GM12874 (cell line): ENCODE measurements around the gene TMEM30A.

Experiments used
- CTCF ChIP-seq: IDR thresholded peaks from 2 replicates; pipeline ENCODE4 v1.5.1; 2011; ENCODE audit warnings: low read depth, mild to moderate bottlenecking, control low read depth, low read length, moderate library complexity; ENCODE audit not compliant: insufficient read depth

TMEM30A gene

GRCh38 chr6:75222261-75222660 lies 62.3 kb downstream of the TMEM30A start:
- no peak for TF ChIP-seq CTCF

GRCh38 chr6:75221116-75221515 lies 63.5 kb downstream of the TMEM30A start:
- TF ChIP-seq CTCF = no peak

- TF ChIP-seq CTCF = no peak
Measured at GRCh38 chr6:75220357-75220756, 64.2 kb downstream of the TMEM30A start.

GRCh38 chr6:75219263-75219662 lies 65.3 kb downstream of the TMEM30A start:
- no peak for TF ChIP-seq CTCF

GRCh38 chr6:75217193-75217592 lies 67.4 kb downstream of the TMEM30A start:
- TF ChIP-seq CTCF = no peak

GRCh38 chr6:75215291-75215690 lies 69.3 kb downstream of the TMEM30A start:
- TF ChIP-seq CTCF = no peak

- 0 out of 2 replicates have a peak, but pooled peaks have one; percentile 21 for TF ChIP-seq CTCF
Measured at GRCh38 chr6:75213732-75214131, 70.9 kb downstream of the TMEM30A start.

GRCh38 chr6:75213112-75213511 lies 71.5 kb downstream of the TMEM30A start:
- no peak for TF ChIP-seq CTCF
